BLaER1 treated with 17β-estradiol and CSF1 and Interleukin-3, amounts not matched to agents 10 nM and 100 nM (cell line): ENCODE measurements around the gene NYAP1.
A peak's percentile ranks its signal among the peaks of the same experiment; 100 is the strongest.
"Not testable (repeated sequence)": the region's sequence is repeated elsewhere in the genome, so short reads cannot be mapped to it uniquely, and the experiment has no call there.

Experiments
- H3K27ac ChIP-seq, 11 experiments: shearing (Covaris generic); formaldehyde crosslinking; 2 replicates each; pipeline ENCODE4 v1.8.1; 2022
- H3K27me3 ChIP-seq, 11 experiments: shearing (Covaris generic); formaldehyde crosslinking; 2 replicates each; pipeline ENCODE4 v1.8.1; 2022
- H3K36me3 ChIP-seq, 11 experiments: shearing (Covaris generic); formaldehyde crosslinking; 2 replicates each; pipeline ENCODE4 v1.8.1; 2022
- H3K4me1 ChIP-seq, 10 experiments: shearing (Covaris generic); formaldehyde crosslinking; 2 replicates each; pipeline ENCODE4 v1.8.1; 2022
- H3K4me2 ChIP-seq, 11 experiments: shearing (Covaris generic); formaldehyde crosslinking; 2 replicates each; pipeline ENCODE4 v1.8.1; 2022
- H3K4me3 ChIP-seq, 10 experiments: shearing (Covaris generic); formaldehyde crosslinking; 2 replicates each; pipeline ENCODE4 v1.8.1; 2022
- H3K9ac ChIP-seq, 11 experiments: shearing (Covaris generic); formaldehyde crosslinking; 2 replicates each; pipeline ENCODE4 v1.8.1; 2022
- H3K9me3 ChIP-seq, 11 experiments: shearing (Covaris generic); formaldehyde crosslinking; replicated peaks in 1 of 11; 2 replicates each; pipeline ENCODE4 v1.8.1; 2022
- H4K20me1 ChIP-seq, 11 experiments: shearing (Covaris generic); formaldehyde crosslinking; 2 replicates each; pipeline ENCODE4 v1.8.1; 2022
- Cebpa-rat ChIP-seq, 11 experiments: shearing (Covaris generic); IDR thresholded peaks; 2 replicates each; pipeline ENCODE4 v1.8.1; 2022

Gene NYAP1

GRCh38 chr7:100441641-100442535 is 41.8 kb upstream of the NYAP1 start:
- 0 out of 22 replicates have a peak overlapping the region, but pooled peaks of 2 of the 11 experiments have one; percentile 15 for H3K4me2 ChIP-seq
- H4K20me1 ChIP-seq = no peaks in the 10 kb centered on the region
- H3K27me3 ChIP-seq = no peaks in the 10 kb centered on the region
- H3K9ac ChIP-seq = no peak overlapping the region
- no peak overlapping the region for H3K4me3 ChIP-seq
- H3K27ac ChIP-seq = no peak overlapping the region
- no peaks in the 10 kb centered on the region for H3K9me3 ChIP-seq
- H3K4me1 ChIP-seq = peaks cover 33 to 66% (median 47%) of the 10 kb centered on the region in 10 experiments
- no peak for TF ChIP-seq Cebpa-rat (IDR thresholded peaks at IDR 0.05)
- H3K36me3 ChIP-seq = peaks cover 0 to 7% (median 0%) of the 10 kb centered on the region in 11 experiments; a peak in 1 of 22 replicates

GRCh38 chr7:100443096-100443840 is 40.5 kb upstream of the NYAP1 start:
- Histone ChIP-seq H3K9ac (peak overlapping the region in 2 of 11 experiments; percentile 61 to 74; a peak in 1 of 22 replicates), H3K4me2 (peak overlapping the region in 9 of 11 experiments; percentile 71 to 90 (median 79); a peak in 17 of 22 replicates), H3K27ac (peak overlapping the region in 10 of 11 experiments; percentile 65 to 87 (median 81); a peak in 17 of 22 replicates)

GRCh38 chr7:100444311-100445278 is 39.1 kb upstream of the NYAP1 start:
- Histone ChIP-seq H3K36me3 (peaks cover 0 to under 1% (median 0%) of the 10 kb centered on the region in 11 experiments; a peak in 1 of 22 replicates), H3K4me3 (peak overlapping the region in 6 of 10 experiments; percentile 2 to 32 (median 8); a peak in 2 of 20 replicates), H3K27me3 (no peaks in the 10 kb centered on the region), H3K9me3 (no peaks in the 10 kb centered on the region), H3K4me2 (peak overlapping the region; percentile 58 to 90 (median 79)), H3K9ac (peak overlapping the region; percentile 19 to 77 (median 63); a peak in 18 of 22 replicates), H3K27ac (peak overlapping the region; percentile 43 to 87 (median 81); a peak in 21 of 22 replicates), H3K4me1 (peaks cover 34 to 68% (median 54%) of the 10 kb centered on the region in 10 experiments), H4K20me1 (no peaks in the 10 kb centered on the region)
- TF ChIP-seq Cebpa-rat (IDR thresholded peaks at IDR 0.05) = no peak

More at GRCh38 chr7:100443096-100443840, 40.5 kb upstream of the NYAP1 start:
- no peak for TF ChIP-seq Cebpa-rat (IDR thresholded peaks at IDR 0.05)
- H3K9me3 ChIP-seq = no peaks in the 10 kb centered on the region
- H4K20me1 ChIP-seq = no peaks in the 10 kb centered on the region
- H3K4me1 ChIP-seq = peaks cover 34 to 57% (median 42%) of the 10 kb centered on the region in 10 experiments
- H3K36me3 ChIP-seq = peaks cover 0 to 7% (median 0%) of the 10 kb centered on the region in 11 experiments; a peak in 1 of 22 replicates
- no peaks in the 10 kb centered on the region for H3K27me3 ChIP-seq
- no peak overlapping the region for H3K4me3 ChIP-seq

GRCh38 chr7:100446040-100446439 is 37.7 kb upstream of the NYAP1 start:
- Histone ChIP-seq H3K36me3 (no peaks in the 10 kb centered on the region), H3K9ac (peak overlapping the region in 10 of 11 experiments; percentile 14 to 77 (median 59); a peak in 12 of 22 replicates), H3K4me3 (0 out of 20 replicates have a peak overlapping the region, but pooled peaks of 1 of the 10 experiments have one; percentile 16), H3K27ac (peak overlapping the region in 10 of 11 experiments; percentile 65 to 87 (median 81); a peak in 19 of 22 replicates), H4K20me1 (no peaks in the 10 kb centered on the region), H3K4me1 (peaks cover 34 to 81% (median 67%) of the 10 kb centered on the region in 10 experiments), H3K4me2 (peak overlapping the region; percentile 58 to 90 (median 79)), H3K27me3 (no peaks in the 10 kb centered on the region), H3K9me3 (no peaks in the 10 kb centered on the region)
- TF ChIP-seq Cebpa-rat (IDR thresholded peaks at IDR 0.05) = no peak

- not testable (repeated sequence) for H3K9ac ChIP-seq, H4K20me1 ChIP-seq, H3K4me3 ChIP-seq, H3K27me3 ChIP-seq, H3K27ac ChIP-seq, H3K9me3 ChIP-seq, H3K36me3 ChIP-seq, H3K4me2 ChIP-seq
- H3K4me1 ChIP-seq = peaks cover 34 to 83% (median 75%) of the 10 kb centered on the region in 10 experiments
Measured at GRCh38 chr7:100447363-100447762, 36.4 kb upstream of the NYAP1 start.

GRCh38 chr7:100449190-100449795 is 34.4 kb upstream of the NYAP1 start:
- H3K4me3 ChIP-seq = no peak overlapping the region
- peak overlapping the region in 8 of 11 experiments; percentile 2 to 72 (median 50); a peak in 11 of 22 replicates for H3K27ac ChIP-seq
- no peaks in the 10 kb centered on the region for H3K36me3 ChIP-seq
- H3K27me3 ChIP-seq = no peaks in the 10 kb centered on the region
- H3K4me1 ChIP-seq = peaks cover 38 to 86% (median 79%) of the 10 kb centered on the region in 10 experiments
- no peaks in the 10 kb centered on the region for H4K20me1 ChIP-seq
- TF ChIP-seq Cebpa-rat (IDR thresholded peaks at IDR 0.05) = peak in 9 of 11 experiments; percentile 18 to 81 (median 42); a peak in 9 of 22 replicates
- peak overlapping the region in 7 of 11 experiments; percentile 4 to 55 (median 42); a peak in 8 of 22 replicates for H3K9ac ChIP-seq
- peak overlapping the region in 9 of 11 experiments; percentile 21 to 83 (median 72); a peak in 16 of 22 replicates for H3K4me2 ChIP-seq
- H3K9me3 ChIP-seq = no peaks in the 10 kb centered on the region

GRCh38 chr7:100452513-100452912 is 31.2 kb upstream of the NYAP1 start:
- H4K20me1 ChIP-seq = no peaks in the 10 kb centered on the region
- H3K4me2 ChIP-seq = peak overlapping the region in 6 of 11 experiments; percentile 78 to 86 (median 80); a peak in 7 of 22 replicates
- no peaks in the 10 kb centered on the region for H3K9me3 ChIP-seq
- 0 out of 22 replicates have a peak overlapping the region, but pooled peaks of 2 of the 11 experiments have one; percentile 22 to 70 for H3K27ac ChIP-seq
- no peak for TF ChIP-seq Cebpa-rat (IDR thresholded peaks at IDR 0.05)
- H3K9ac ChIP-seq = no peak overlapping the region
- peaks cover 20 to 80% (median 74%) of the 10 kb centered on the region in 10 experiments for H3K4me1 ChIP-seq
- no peak overlapping the region for H3K4me3 ChIP-seq
- peaks cover 0 to 17% (median 12%) of the 10 kb centered on the region in 11 experiments; a peak in 17 of 22 replicates for H3K36me3 ChIP-seq
- no peaks in the 10 kb centered on the region for H3K27me3 ChIP-seq
